GM18951 (cell line): ENCODE data around the gene CD6.

Experiments used
- POLR2A ChIP-seq: IDR thresholded peaks from 4 replicates; pipeline ENCODE4 v1.6.1; 2011; ENCODE audit warnings: mild to moderate bottlenecking; ENCODE audit not compliant: insufficient read length, insufficient read depth; ENCODE audit errors: extremely low read depth
- in situ Hi-C: fragments of 300-500 bp; cut with MboI; formaldehyde crosslinking; loops from one replicate; pipeline ENCODE4 v1.12.0; 2022; ENCODE audit warnings: low sequenced_read_pairs, mixed read lengths, inconsistent platforms; ENCODE audit not compliant: unreplicated experiment

CD6 gene

GRCh38 chr11:60989093-60989650 is 17.7 kb downstream of the CD6 start:
- no peak for TF ChIP-seq POLR2A
- in situ Hi-C loops, result no loop called here

GRCh38 chr11:60991457-60991856 is 20.0 kb downstream of the CD6 start:
- in situ Hi-C loops, result no loop called here
- TF ChIP-seq POLR2A, result no peak

GRCh38 chr11:60992842-60993409 is 21.4 kb downstream of the CD6 start:
- no peak for TF ChIP-seq POLR2A
- in situ Hi-C loops, result no loop called here

- in situ Hi-C loops, result no loop called here
- no peak for TF ChIP-seq POLR2A
Observed at GRCh38 chr11:60993615-60994014, 22.1 kb downstream of the CD6 start.

- in situ Hi-C loops, result no loop called here
- TF ChIP-seq POLR2A, result no peak
Observed at GRCh38 chr11:60994541-60995080, 23.1 kb downstream of the CD6 start.

- in situ Hi-C loops, result no loop called here
- no peak for TF ChIP-seq POLR2A
Observed at GRCh38 chr11:60995798-60996197, 24.3 kb downstream of the CD6 start.

- TF ChIP-seq POLR2A, result no peak
- in situ Hi-C loops, result no loop called here
Observed at GRCh38 chr11:60996381-60997138, 25.1 kb downstream of the CD6 start.

- no peak for TF ChIP-seq POLR2A
- in situ Hi-C loops, result no loop called here
Observed at GRCh38 chr11:61000426-61000825, 28.9 kb downstream of the CD6 start.

- TF ChIP-seq POLR2A, result no peak
- in situ Hi-C loops, result no loop called here
Observed at GRCh38 chr11:61001931-61002330, 30.5 kb downstream of the CD6 start.

GRCh38 chr11:61002598-61002997 is 31.1 kb downstream of the CD6 start:
- no peak for TF ChIP-seq POLR2A
- in situ Hi-C loops, result no loop called here

GRCh38 chr11:61004180-61004611 is 32.7 kb downstream of the CD6 start:
- in situ Hi-C loops, result no loop called here
- TF ChIP-seq POLR2A, result no peak

- in situ Hi-C loops, result no loop called here
- TF ChIP-seq POLR2A, result no peak
Observed at GRCh38 chr11:61004761-61005181, 33.3 kb downstream of the CD6 start.

- TF ChIP-seq POLR2A, result no peak
- in situ Hi-C loops, result no loop called here
Observed at GRCh38 chr11:61007383-61007955, 36.0 kb downstream of the CD6 start.
